Thyroid gland (tissue), 4 donors: ENCODE data around the gene CSK. TPM values are rescaled to one million over a fixed set of nuclear protein-coding genes. Genes with fewer than 3 reads are reported as not detected.

Source experiments
- DNase-seq, 2 donors: peaks; one replicate each; pipeline ENCODE4 v3.0.0-alpha.2; 2019
- H3K27ac ChIP-seq, 3 donors: fragments of 200-600 bp; sonication (generic); 1 replicate in 2 of 3; 2 replicates in 1 of 3; pipeline ENCODE4 v1.5.1; 2016 to 2019; ENCODE audit warnings: mild to moderate bottlenecking in 1 of 3, moderate library complexity in 1 of 3
- H3K27me3 ChIP-seq: fragments of 200-600 bp; sonication (generic); one replicate; pipeline ENCODE4 v1.5.1; 2019
- H3K36me3 ChIP-seq, 2 donors: fragments of 200-600 bp; sonication (generic); one replicate each; pipeline ENCODE4 v1.5.1; 2016 to 2019
- H3K4me1 ChIP-seq, 2 donors: fragments of 200-600 bp; sonication (generic); one replicate each; pipeline ENCODE4 v1.5.1; 2017 to 2019
- H3K4me3 ChIP-seq, 3 donors: fragments of 200-600 bp; sonication (generic); replicated peaks in 1 of 3; 1 replicate in 2 of 3; 2 replicates in 1 of 3; pipeline ENCODE4 v1.5.1; 2016; ENCODE audit warnings: mild to moderate bottlenecking in 1 of 3
- H3K9me3 ChIP-seq: fragments of 200-600 bp; sonication (generic); one replicate; pipeline ENCODE4 v1.5.1; 2017
- CTCF ChIP-seq, 6 experiments: fragments of 200-600 bp in 3 of 6; fragments of 450-650 bp in 3 of 6; sonication (generic) in 3 of 6; IDR thresholded peaks; one replicate each; pipeline ENCODE4 v1.5.1; 2016 to 2019; ENCODE audit warnings: antibody characterized with exemption in 6 of 6, mild to moderate bottlenecking in 2 of 6, inconsistent platforms in 1 of 6, moderate library complexity in 1 of 6
- POLR2A ChIP-seq, 2 donors: fragments of 450-650 bp; IDR thresholded peaks; one replicate each; pipeline ENCODE4 v1.6.1; 2017; ENCODE audit warnings: antibody characterized with exemption in 2 of 2, mild to moderate bottlenecking in 2 of 2, moderate library complexity in 1 of 2
- WGBS, 2 donors: methylation state at CpG; one replicate each; pipeline ENCODE4 v1.1.5; 2017; 5-methylcytosine and 5-hydroxymethylcytosine counted together
- intact Hi-C: fragments of 100-400 bp; cut with DNase I; formaldehyde crosslinking; loops from one replicate; pipeline ENCODE4 v1.15.1; 2023
- total RNA-seq, 4 donors: library from RNA; depleted of rRNA; stranded (reverse); fragments of >200 nt; gene quantifications; one replicate each; pipeline ENCODE4 v1.2.3, GENCODE V29; 2016

CSK gene
- total RNA-seq, 4 donors from 2014 or later: 18.2 to 24.3 (median 20.3) TPM

- Histone ChIP-seq H3K27ac (peak overlapping the region; percentile 69 to 91 (median 88)), H3K4me3 (no peak overlapping the region), H3K4me1 (peaks cover 26 to 30% of the 10 kb centered on the region in 2 donors), H3K9me3 (no peaks in the 10 kb centered on the region), H3K27me3 (no peaks in the 10 kb centered on the region), H3K36me3 (no peaks in the 10 kb centered on the region)
- DNase-seq: peak; percentile 25 to 36
- intact Hi-C loops: no loop called here
- WGBS, 2 donors: 56 to 60% methylated on average over 8 of the region's 8 CpGs
- no peak for TF ChIP-seq CTCF (IDR thresholded peaks at IDR 0.05)
- TF ChIP-seq POLR2A (IDR thresholded peaks at IDR 0.05): no peak
Measured at GRCh38 chr15:74752011-74752410, 29.9 kb upstream of the CSK start.

GRCh38 chr15:74752531-74752930 lies 29.3 kb upstream of the CSK start:
- DNase-seq: peak; percentile 78 to 81
- 15 to 31% methylated on average over 5 of the region's 5 CpGs for WGBS, 2 donors

GRCh38 chr15:74754593-74755215 lies 27.2 kb upstream of the CSK start:
- Histone ChIP-seq H3K4me1 (peaks cover 21 to 22% of the 10 kb centered on the region in 2 donors), H3K36me3 (no peaks in the 10 kb centered on the region), H3K27me3 (no peaks in the 10 kb centered on the region), H3K27ac (no peak overlapping the region), H3K9me3 (no peaks in the 10 kb centered on the region), H3K4me3 (no peak overlapping the region)
- intact Hi-C loops: no loop called here
- no peak for DNase-seq
- TF ChIP-seq CTCF (IDR thresholded peaks at IDR 0.05): no peak
- TF ChIP-seq POLR2A (IDR thresholded peaks at IDR 0.05): no peak
- WGBS, 2 donors: 82 to 88% methylated on average over 13 to 20 of the region's 20 CpGs

More at GRCh38 chr15:74752531-74752930, 29.3 kb upstream of the CSK start:
- Histone ChIP-seq H3K27me3 (no peaks in the 10 kb centered on the region), H3K9me3 (no peaks in the 10 kb centered on the region), H3K36me3 (no peaks in the 10 kb centered on the region), H3K27ac (peak overlapping the region; percentile 69 to 91 (median 88)), H3K4me3 (no peak overlapping the region), H3K4me1 (peaks cover 26 to 30% of the 10 kb centered on the region in 2 donors)
- intact Hi-C loops: no loop called here
- TF ChIP-seq CTCF (IDR thresholded peaks at IDR 0.05) (no peak), POLR2A (IDR thresholded peaks at IDR 0.05) (no peak)

- H3K9me3 ChIP-seq: no peaks in the 10 kb centered on the region
- DNase-seq: no peak
- no peaks in the 10 kb centered on the region for H3K36me3 ChIP-seq
- no peak overlapping the region for H3K4me3 ChIP-seq
- intact Hi-C loops: no loop called here
- no peaks in the 10 kb centered on the region for H3K27me3 ChIP-seq
- H3K4me1 ChIP-seq: peaks cover 9 to 16% of the 10 kb centered on the region in 2 donors
- no peak overlapping the region for H3K27ac ChIP-seq
- TF ChIP-seq POLR2A (IDR thresholded peaks at IDR 0.05): no peak
- WGBS, 2 donors: 90 to 95% methylated on average over 6 to 8 of the region's 8 CpGs
Measured at GRCh38 chr15:74758736-74759135, 23.1 kb upstream of the CSK start.

- WGBS, 2 donors: 17 to 24% methylated on average over 6 of the region's 6 CpGs
- no peak overlapping the region for H3K4me3 ChIP-seq
- H3K27ac ChIP-seq: peak overlapping the region in 1 of 3 donors; percentile 38
- H3K27me3 ChIP-seq: no peaks in the 10 kb centered on the region
- peak; percentile 49 to 74 for DNase-seq
- H3K36me3 ChIP-seq: no peaks in the 10 kb centered on the region
- H3K4me1 ChIP-seq: peaks cover 7 to 11% of the 10 kb centered on the region in 2 donors
- intact Hi-C loops: no loop called here
- H3K9me3 ChIP-seq: no peaks in the 10 kb centered on the region
- TF ChIP-seq CTCF (IDR thresholded peaks at IDR 0.05): no peak
- no peak for TF ChIP-seq POLR2A (IDR thresholded peaks at IDR 0.05)
Measured at GRCh38 chr15:74762791-74763150, 19.1 kb upstream of the CSK start.
